ENCODE data around the gene ECI1. TPM values are rescaled to one million over a fixed set of nuclear protein-coding genes. Genes with fewer than 3 reads are reported as not detected.

The ECI1 gene
- total and polyA plus RNA-seq, 8 donors, result 31.9 to 72.5 (median 41.6) TPM

DNA sequence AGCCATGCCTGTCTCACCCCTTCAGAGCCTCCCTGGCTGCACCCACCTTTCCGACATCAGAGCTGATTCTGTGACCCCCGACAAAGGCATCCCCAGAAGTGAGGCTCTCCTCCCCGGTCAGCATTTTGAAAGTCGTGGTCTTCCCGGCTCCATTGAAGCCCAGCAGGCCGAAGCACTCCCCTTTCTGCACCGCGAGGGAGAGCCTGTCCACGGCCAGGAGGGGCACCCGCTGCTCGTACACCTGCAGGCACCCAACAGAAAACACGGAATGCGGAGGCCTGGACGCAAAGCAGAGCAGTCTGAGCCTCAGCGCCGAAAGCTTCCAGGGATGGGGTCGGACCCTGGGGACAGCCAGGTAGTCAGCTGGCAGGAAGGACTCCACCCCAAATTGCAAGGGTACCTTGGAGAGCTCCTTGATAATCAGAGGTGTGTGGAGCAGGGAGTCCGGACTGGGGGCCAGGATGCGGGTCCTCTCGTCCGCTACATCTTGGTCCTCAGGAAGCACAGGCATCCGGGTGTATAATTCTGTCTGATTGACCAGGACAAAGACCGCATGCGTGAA lies 29.7 kb upstream of the ECI1 start:
- 87 to 90% methylated on average over 24 of the region's 24 CpGs for WGBS, 2 donors
- DNase-seq (no peak), FAIRE-seq (no peak), ATAC-seq (no peak)
- Histone ChIP-seq H3K27ac (no peak overlapping the region), H3K36me3 (no peaks in the 10 kb centered on the region), H3K9me3 (no peaks in the 10 kb centered on the region), H3K4me1 (no peaks in the 10 kb centered on the region), H3K27me3 (no peaks in the 10 kb centered on the region), H3K4me3 (no peak overlapping the region)
- intact Hi-C loops (cut with DNase I), result loop anchor here in 1 of 3 donors (10.0 kb wide), 1 partner anchor 154 kb away; no protein-coding TSS in a partner anchor
- TF ChIP-seq, protein P1, sequence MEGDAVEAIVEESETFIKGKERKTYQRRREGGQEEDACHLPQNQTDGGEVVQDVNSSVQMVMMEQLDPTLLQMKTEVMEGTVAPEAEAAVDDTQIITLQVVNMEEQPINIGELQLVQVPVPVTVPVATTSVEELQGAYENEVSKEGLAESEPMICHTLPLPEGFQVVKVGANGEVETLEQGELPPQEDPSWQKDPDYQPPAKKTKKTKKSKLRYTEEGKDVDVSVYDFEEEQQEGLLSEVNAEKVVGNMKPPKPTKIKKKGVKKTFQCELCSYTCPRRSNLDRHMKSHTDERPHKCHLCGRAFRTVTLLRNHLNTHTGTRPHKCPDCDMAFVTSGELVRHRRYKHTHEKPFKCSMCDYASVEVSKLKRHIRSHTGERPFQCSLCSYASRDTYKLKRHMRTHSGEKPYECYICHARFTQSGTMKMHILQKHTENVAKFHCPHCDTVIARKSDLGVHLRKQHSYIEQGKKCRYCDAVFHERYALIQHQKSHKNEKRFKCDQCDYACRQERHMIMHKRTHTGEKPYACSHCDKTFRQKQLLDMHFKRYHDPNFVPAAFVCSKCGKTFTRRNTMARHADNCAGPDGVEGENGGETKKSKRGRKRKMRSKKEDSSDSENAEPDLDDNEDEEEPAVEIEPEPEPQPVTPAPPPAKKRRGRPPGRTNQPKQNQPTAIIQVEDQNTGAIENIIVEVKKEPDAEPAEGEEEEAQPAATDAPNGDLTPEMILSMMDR (IDR thresholded peaks at IDR 0.05), result no peak

DNA sequence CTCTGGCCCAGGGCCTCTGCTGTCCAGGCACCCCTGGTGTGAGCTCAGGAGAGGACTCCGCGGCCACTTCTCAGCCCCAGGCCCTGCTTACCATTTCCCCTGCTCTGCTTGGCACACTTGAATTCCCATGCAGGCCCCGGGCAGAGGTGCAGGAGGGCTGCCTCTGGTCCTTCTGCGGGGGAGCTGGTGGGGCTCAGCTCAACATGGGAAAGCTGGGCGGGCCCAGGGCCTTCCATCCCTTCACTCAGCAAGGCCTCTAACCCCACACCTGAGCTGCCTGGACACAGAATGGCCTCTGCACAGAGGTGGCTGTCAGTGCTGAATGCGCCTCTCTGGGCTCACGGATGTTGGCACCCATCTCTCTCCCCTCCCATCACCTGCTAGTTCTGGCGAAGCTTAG lies 29.1 kb upstream of the ECI1 start:
- TF ChIP-seq, protein P1 (IDR thresholded peaks at IDR 0.05), result no peak

DNA sequence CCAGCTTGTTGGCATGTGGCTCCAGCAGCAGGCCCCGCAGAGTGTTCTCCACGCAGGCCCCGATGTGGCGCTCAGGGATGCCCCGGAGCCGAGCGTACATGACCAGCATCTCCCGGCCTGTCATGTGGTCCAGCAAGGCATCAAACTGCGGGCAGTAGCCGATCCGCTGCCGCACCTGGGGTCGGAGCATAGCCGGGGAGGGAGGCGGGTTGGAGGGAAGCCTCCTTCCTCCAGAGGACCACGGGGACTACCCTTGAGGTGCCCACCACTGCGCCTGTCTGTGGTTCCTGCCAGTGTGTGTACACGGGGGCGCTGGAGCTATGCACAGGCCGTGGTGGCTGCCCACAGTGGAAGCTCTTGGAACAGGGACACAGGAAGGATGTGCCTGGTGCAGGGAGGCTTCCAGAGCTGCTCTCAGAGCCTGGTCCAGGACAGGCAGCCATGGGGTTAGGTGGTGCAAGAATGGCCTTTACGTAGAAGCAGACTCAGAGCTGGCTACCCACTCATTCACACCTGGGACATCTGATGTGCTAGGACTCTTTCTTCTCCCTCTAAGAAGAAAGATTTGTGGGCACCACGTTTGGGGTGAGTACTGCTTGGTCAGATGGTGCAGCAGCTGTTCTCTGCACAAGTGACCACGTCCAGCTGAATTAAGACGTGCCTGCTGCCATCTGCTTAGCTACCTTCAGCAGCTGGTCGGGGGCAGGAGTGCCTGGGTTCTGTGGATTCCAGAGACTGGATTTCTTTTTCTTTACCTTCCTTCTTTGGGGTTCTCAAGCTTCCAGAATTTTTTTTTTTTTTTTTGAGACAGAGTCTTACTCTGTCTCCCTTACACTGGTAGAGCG lies 27.8 kb upstream of the ECI1 start:
- TF ChIP-seq, protein P1 (IDR thresholded peaks at IDR 0.05), result no peak
- DNase-seq (no peak), ATAC-seq (no peak), FAIRE-seq (no peak)
- Histone ChIP-seq H3K4me3 (no peak overlapping the region), H3K9me3 (no peaks in the 10 kb centered on the region), H3K27ac (no peak overlapping the region), H3K36me3 (no peaks in the 10 kb centered on the region), H3K4me1 (no peaks in the 10 kb centered on the region), H3K27me3 (no peaks in the 10 kb centered on the region)
- 86 to 87% methylated on average over 26 of the region's 26 CpGs for WGBS, 2 donors
- intact Hi-C loops (cut with DNase I), result no loop called here

More for the DNA sequence above, 29.1 kb upstream of the ECI1 start:
- Histone ChIP-seq H3K27me3 (no peaks in the 10 kb centered on the region), H3K27ac (no peak overlapping the region), H3K4me1 (no peaks in the 10 kb centered on the region), H3K36me3 (no peaks in the 10 kb centered on the region), H3K9me3 (no peaks in the 10 kb centered on the region), H3K4me3 (no peak overlapping the region)
- 91 to 95% methylated on average over 8 of the region's 8 CpGs for WGBS, 2 donors
- intact Hi-C loops (cut with DNase I), result loop anchor here in 1 of 3 donors (10.0 kb wide), 1 partner anchor 154 kb away; no protein-coding TSS in a partner anchor
- no peak for DNase-seq
- no peak for ATAC-seq
- no peak for FAIRE-seq

DNA sequence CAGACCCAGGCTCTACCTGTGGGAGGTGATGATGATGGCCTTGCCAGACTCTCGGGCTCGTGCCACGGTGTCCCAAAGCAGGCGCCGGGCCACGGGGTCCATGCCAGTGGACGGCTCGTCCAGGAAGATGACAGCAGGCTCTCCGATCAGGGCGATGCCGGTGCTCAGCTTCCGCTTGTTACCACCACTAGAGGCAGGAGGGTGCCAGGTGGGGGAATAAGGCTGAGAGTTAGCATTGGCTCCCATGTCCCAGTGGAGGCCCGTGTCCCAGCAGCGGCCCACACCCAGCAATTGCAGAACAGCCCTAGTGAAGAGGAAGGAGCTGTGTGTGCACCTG lies 26.9 kb upstream of the ECI1 start:
- Histone ChIP-seq H3K4me1 (no peaks in the 10 kb centered on the region), H3K27ac (no peak overlapping the region), H3K9me3 (no peaks in the 10 kb centered on the region), H3K27me3 (no peaks in the 10 kb centered on the region), H3K36me3 (no peaks in the 10 kb centered on the region), H3K4me3 (no peak overlapping the region)
- TF ChIP-seq, protein P1 (IDR thresholded peaks at IDR 0.05), result no peak
- intact Hi-C loops (cut with DNase I), result no loop called here
- FAIRE-seq, result no peak
- DNase-seq, result no peak
- no peak for ATAC-seq
- WGBS, 2 donors, result 87 to 91% methylated on average over 14 of the region's 14 CpGs
